GM19463 (cell line): ENCODE data around the gene STAC3.

Source experiments
- ATAC-seq: cut with Tn5 transposase; IDR thresholded peaks from one replicate; pipeline ENCODE4 v1.9.1; 2021; ENCODE audit warnings: mild to moderate bottlenecking, moderate library complexity; ENCODE audit not compliant: unreplicated experiment

The STAC3 gene

GRCh38 chr12:57236201-57236924 lies 14.6 kb downstream of the STAC3 start:
- ATAC-seq, result no peak

GRCh38 chr12:57235728-57236131 lies 15.3 kb downstream of the STAC3 start:
- no peak for ATAC-seq

- ATAC-seq, result no peak
Measured at GRCh38 chr12:57235017-57235727, 15.8 kb downstream of the STAC3 start.

- ATAC-seq, result no peak
Measured at GRCh38 chr12:57234571-57235016, 16.4 kb downstream of the STAC3 start.

GRCh38 chr12:57234233-57234570 lies 16.8 kb downstream of the STAC3 start:
- ATAC-seq, result no peak

GRCh38 chr12:57233357-57234232 lies 17.4 kb downstream of the STAC3 start:
- ATAC-seq, result no peak

GRCh38 chr12:57232156-57232756 lies 18.7 kb downstream of the STAC3 start:
- ATAC-seq, result no peak

GRCh38 chr12:57231276-57232021 lies 19.5 kb downstream of the STAC3 start:
- ATAC-seq, result no peak

- no peak for ATAC-seq
Measured at GRCh38 chr12:57230381-57231155, 20.4 kb downstream of the STAC3 start.

GRCh38 chr12:57229634-57230380 lies 21.2 kb downstream of the STAC3 start, which contains the start of gene SHMT2:
SHMT2 (plus strand) TSS chr12:57229711; CDS start chr12:57229779, 68 bp downstream.
- peak; percentile 50 for ATAC-seq

- ATAC-seq, result peak; percentile 10
Measured at GRCh38 chr12:57229046-57229633, 21.8 kb downstream of the STAC3 start.

- no peak for ATAC-seq
Measured at GRCh38 chr12:57227315-57228115, 23.5 kb downstream of the STAC3 start.

GRCh38 chr12:57226588-57227314 lies 24.2 kb downstream of the STAC3 start:
- ATAC-seq, result no peak

GRCh38 chr12:57225680-57226210 lies 25.2 kb downstream of the STAC3 start:
- no peak for ATAC-seq

- no peak for ATAC-seq
Measured at GRCh38 chr12:57224973-57225679, 25.9 kb downstream of the STAC3 start.
